HepG2 (cell line): Measurements from ENCODE around the gene TYMP. TPM values are rescaled to one million over a fixed set of nuclear protein-coding genes. Genes with fewer than 3 reads are reported as not detected.

Experiments used
- ATAC-seq: fragments of 200-7000 bp; cut with Tn5 transposase; 3 replicates; pipeline ENCODE4 v1.9.1; 2020; ENCODE audit warnings: mild to moderate bottlenecking, moderate library complexity
- BruUV-seq: library from RNA; stranded (reverse); fragments of 400-500 nt; replicated peaks from 2 replicates; lab custom pipeline; 2021; lab: Mats Ljungman, UMichigan
- CTCF ChIA-PET: fragments of 300-600 bp; formaldehyde crosslinking; extraction: SDS; loops from one replicate; lab custom pipeline; 2021; ENCODE audit warnings: low total read pairs, inconsistent platforms, low intra/inter-chr PET ratio; lab: Yijun Ruan, JAX
- POLR2A ChIA-PET: fragments of 350-600 bp; sonication (Branson Sonifier 250); formaldehyde crosslinking; loops from one replicate; lab custom pipeline; 2020; ENCODE audit warnings: antibody characterized with exemption, inconsistent platforms; lab: Yijun Ruan, JAX
- DNase-seq: peaks from one replicate; pipeline ENCODE4 v3.0.0-alpha.2; 2015; ENCODE audit warnings: low spot score
- FAIRE-seq: peaks from 3 replicates; lab custom pipeline; 2011; peaks lifted over from hg19 to GRCh38; lab: Jason Lieb, UNC
- H2AFZ ChIP-seq: one replicate; pipeline ENCODE4 v1.6.1; 2011; ENCODE audit warnings: low read length, inconsistent platforms
- H3K27ac ChIP-seq: fragments of 300-600 bp; 3 replicates; pipeline ENCODE4 v1.8.0; 2011; ENCODE audit warnings: mixed run types, mild to moderate bottlenecking, mixed read lengths, low read length, inconsistent platforms; ENCODE audit not compliant: insufficient read depth; ENCODE audit errors: extremely low read length
- H3K27me3 ChIP-seq, 2 experiments: fragments of 200-600 bp in 1 of 2; 2 replicates in 1 of 2; 3 replicates in 1 of 2; pipeline versions ENCODE4 v1.6.0 to v1.8.0; 2011; ENCODE audit warnings: low read length in 2 of 2, mild to moderate bottlenecking in 2 of 2, moderate library complexity in 2 of 2, inconsistent platforms in 1 of 2; ENCODE audit not compliant: insufficient read depth in 2 of 2, control insufficient read depth in 1 of 2
- H3K36me3 ChIP-seq, 2 experiments: fragments of 200-600 bp in 1 of 2; replicated peaks in 1 of 2; 2 replicates in 1 of 2; 3 replicates in 1 of 2; pipeline versions ENCODE4 v1.5.1 to v1.8.0; 2011; ENCODE audit warnings: low read length in 2 of 2, inconsistent platforms in 1 of 2; ENCODE audit not compliant: insufficient read depth in 2 of 2, control insufficient read depth in 1 of 2
- H3K4me1 ChIP-seq: 2 replicates; pipeline ENCODE4 v1.5.1; 2012; ENCODE audit warnings: low read length, inconsistent platforms; ENCODE audit not compliant: insufficient read depth
- H3K4me2 ChIP-seq: 2 replicates; pipeline ENCODE4 v1.6.0; 2011; ENCODE audit warnings: low read depth, low read length, inconsistent platforms
- H3K4me3 ChIP-seq, 3 experiments: fragments of 200-600 bp in 1 of 3; sonication (generic), shearing (Covaris generic) in 1 of 3; replicated peaks in 1 of 3; 2 replicates each; pipeline ENCODE4 v1.5.1; 2011 to 2016; ENCODE audit warnings: low read length in 3 of 3, inconsistent platforms in 2 of 3, low read depth in 2 of 3, mild to moderate bottlenecking in 2 of 3, control low read depth in 1 of 3, mixed read lengths in 1 of 3; ENCODE audit not compliant: insufficient read depth in 1 of 3
- H3K79me2 ChIP-seq: one replicate; pipeline ENCODE4 v1.6.1; 2011; ENCODE audit warnings: low read length, inconsistent platforms; ENCODE audit not compliant: insufficient read depth
- H3K9ac ChIP-seq: 2 replicates; pipeline ENCODE4 v1.6.0; 2011; ENCODE audit warnings: mild to moderate bottlenecking, low read depth, low read length, inconsistent platforms; ENCODE audit not compliant: insufficient read depth
- H3K9me3 ChIP-seq: 2 replicates; pipeline ENCODE4 v1.5.1; 2012; ENCODE audit warnings: mild to moderate bottlenecking, low read length
- H4K20me1 ChIP-seq: 2 replicates; pipeline ENCODE4 v1.6.0; 2011; ENCODE audit warnings: inconsistent platforms, mild to moderate bottlenecking, low read length, moderate library complexity; ENCODE audit not compliant: insufficient read depth
- FOXO4 ChIP-seq: sonication (generic); formaldehyde crosslinking; conservative IDR thresholded peaks from 2 replicates; pipeline ENCODE4 v1.8.1; 2023; ENCODE audit warnings: missing genetic modification reagents
- KDM3A ChIP-seq: IDR thresholded peaks from 2 replicates; pipeline ENCODE4 v1.6.1; 2018; ENCODE audit warnings: low read depth, missing compliant biosample characterization
- PLSCR1 ChIP-seq: sonication (generic); formaldehyde crosslinking; IDR thresholded peaks from 2 replicates; pipeline ENCODE4 v1.5.0; 2020; ENCODE audit warnings: missing genetic modification reagents, mild to moderate bottlenecking, borderline replicate concordance
- SNRNP70 ChIP-seq: fragments of 200-400 bp; formaldehyde crosslinking; IDR thresholded peaks from 2 replicates; pipeline ENCODE4 v1.6.1; 2017; ENCODE audit warnings: mild to moderate bottlenecking, low read depth, low read length, moderate library complexity
- TAF15 ChIP-seq: fragments of 200-400 bp; formaldehyde crosslinking; IDR thresholded peaks from one replicate; pipeline ENCODE4 v1.6.1; 2018; ENCODE audit warnings: mild to moderate bottlenecking, low read depth, low read length; ENCODE audit not compliant: poor library complexity, severe bottlenecking
- ZNF605 ChIP-seq: sonication (generic); formaldehyde crosslinking; IDR thresholded peaks from 2 replicates; pipeline ENCODE4 v1.8.0; 2022; ENCODE audit warnings: mild to moderate bottlenecking, missing genetic modification reagents
- ZNF891 ChIP-seq: sonication (generic); formaldehyde crosslinking; IDR thresholded peaks from 2 replicates; pipeline ENCODE4 v1.5.0; 2020; ENCODE audit warnings: mild to moderate bottlenecking, missing genetic modification reagents
- WGBS: methylation state at CpG from one replicate; pipeline ENCODE4 v1.1.6; 2017; ENCODE audit warnings: low lambda C conversion rate; 5-methylcytosine and 5-hydroxymethylcytosine counted together
- in situ Hi-C: cut with HindIII; loops from 2 replicates; pipeline ENCODE4 v1.10.0; 2017; ENCODE audit warnings: low pct_unique_long_range_greater_than_20kb; ENCODE audit not compliant: extremely low pct_ligation_motif_present
- intact Hi-C: fragments of 100-400 bp; cut with micrococcal nuclease; formaldehyde crosslinking; loops from one replicate; pipeline ENCODE4 v1.10.0; 2022; ENCODE audit not compliant: unreplicated experiment
- polyA plus RNA-seq, 8 experiments: library from polyadenylated mRNA; depleted of rRNA in 3 of 8; stranded (reverse) in 7 of 8; unstranded in 1 of 8; fragments of >200 nt; fragmentation: Illumina TruSeq in 4 of 8; extraction: Trizol in 4 of 8; gene quantifications; 2 replicates each; pipeline versions ENCODE4 v1.2.1 to v1.2.3, GENCODE V29; 2011 to 2016; ENCODE audit warnings: low read depth in 4 of 8, missing spikeins in 1 of 8, mixed read lengths in 1 of 8; ENCODE audit not compliant: insufficient read depth in 1 of 8
- total RNA-seq, 5 experiments: library from RNA; depleted of rRNA; stranded (reverse); fragments of >200 nt; fragmentation: Illumina TruSeq; extraction: Trizol; gene quantifications; 2 replicates each; pipeline ENCODE4 v1.2.3, GENCODE V29; 2016; ENCODE audit warnings: low read depth in 1 of 5

TYMP gene
- total and polyA plus RNA-seq, 2 of the 13 experiments (the other 11 are each of a cell fraction or from before 2014, with no cell fraction given), result 3.9 to 4.3 TPM

GRCh38 chr22:50513175-50513574, 16.6 kb downstream of the TYMP start:
- no peak overlapping the region for H2AFZ ChIP-seq
- POLR2A ChIA-PET, result no interaction called here
- H3K27me3 ChIP-seq, result no peaks in the 10 kb centered on the region
- intact Hi-C loops, result no loop called here
- no peak overlapping the region for H3K9ac ChIP-seq
- H3K4me2 ChIP-seq, result no peak overlapping the region
- BruUV-seq, result no TSS peak
- FAIRE-seq, result no peak
- no peak overlapping the region for H3K27ac ChIP-seq
- CTCF ChIA-PET, result no interaction called here
- no peak for TF ChIP-seq KDM3A (CRISPR knock-in tag)
- TF ChIP-seq SNRNP70, result no peak
- TF ChIP-seq FOXO4 (CRISPR knock-in tag), result no peak
- no peak for TF ChIP-seq PLSCR1
- TF ChIP-seq ZNF605 (CRISPR knock-in tag), result no peak
- TF ChIP-seq TAF15, result no peak
- TF ChIP-seq ZNF891 (CRISPR knock-in tag), result no peak
- TF ChIP-seq, all 625 proteins: peak for 0
- Histone ChIP-seq H3K79me2 (peaks cover 53% of the 10 kb centered on the region), H3K36me3 (peaks cover 8 to 28% of the 10 kb centered on the region in 2 experiments), H4K20me1 (no peaks in the 10 kb centered on the region), H3K4me3 (no peak overlapping the region), H3K4me1 (peaks cover 11% of the 10 kb centered on the region), H3K9me3 (no peaks in the 10 kb centered on the region)
- ATAC-seq (no peak), DNase-seq (no peak)
- in situ Hi-C loops, result no loop called here
- WGBS, result 96% methylated on average over 15 of the region's 15 CpGs
